AG09309 (cell line): Measurements from ENCODE around the gene PNMA5.
A peak's percentile ranks its signal among the peaks of the same experiment; 100 is the strongest.
"Not testable (repeated sequence)": the region's sequence is repeated elsewhere in the genome, so short reads cannot be mapped to it uniquely, and the experiment has no call there.

Source experiments
- DNase-seq: peaks from one replicate; pipeline ENCODE4 v3.0.0-alpha.2; 2010; ENCODE audit warnings: low read depth
- H3K4me3 ChIP-seq: 2 replicates; pipeline ENCODE4 v1.5.1; 2011; ENCODE audit warnings: mild to moderate bottlenecking, low read depth, low read length, moderate library complexity; ENCODE audit not compliant: control insufficient read depth
- CTCF ChIP-seq: IDR thresholded peaks from 2 replicates; pipeline ENCODE4 v1.5.1; 2011; ENCODE audit warnings: mild to moderate bottlenecking, low read depth, low read length, inconsistent platforms; ENCODE audit not compliant: insufficient read depth, control insufficient read depth; ENCODE audit errors: missing control alignments

The PNMA5 gene

GRCh38 chrX:152993933-152994332 is at the start of gene PNMA5:
Gene PNMA5, minus strand, starts transcription at chrX:152994116. Its CDS starts 2,518 bp downstream, at chrX:152991598.
- no peak for TF ChIP-seq CTCF
- no peak within 1 kb of the TSS for H3K4me3 ChIP-seq
- no peak for DNase-seq

- TF ChIP-seq CTCF, result peak; percentile 78
- peak overlapping the region; percentile 6 for H3K4me3 ChIP-seq
- DNase-seq, result no peak
Observed at GRCh38 chrX:153032397-153033118, 38.6 kb upstream of the PNMA5 start.

- no peak for TF ChIP-seq CTCF
- no peak overlapping the region for H3K4me3 ChIP-seq
- no peak for DNase-seq
Observed at GRCh38 chrX:153030801-153031200, 36.9 kb upstream of the PNMA5 start.

GRCh38 chrX:153029875-153030274 is 36.0 kb upstream of the PNMA5 start:
- no peak for DNase-seq
- no peak overlapping the region for H3K4me3 ChIP-seq
- TF ChIP-seq CTCF, result no peak

- no peak for TF ChIP-seq CTCF
- no peak for DNase-seq
- H3K4me3 ChIP-seq, result no peak overlapping the region
Observed at GRCh38 chrX:153029162-153029561, 35.2 kb upstream of the PNMA5 start.

GRCh38 chrX:153028487-153028886 is 34.6 kb upstream of the PNMA5 start:
- not testable (repeated sequence) for DNase-seq, H3K4me3 ChIP-seq

GRCh38 chrX:153026501-153026900 is 32.6 kb upstream of the PNMA5 start:
- H3K4me3 ChIP-seq, result not testable (repeated sequence)

GRCh38 chrX:153019166-153019565 is 25.2 kb upstream of the PNMA5 start:
- no peak for DNase-seq
- no peak for TF ChIP-seq CTCF
- H3K4me3 ChIP-seq, result no peak overlapping the region

More at GRCh38 chrX:153026501-153026900, 32.6 kb upstream of the PNMA5 start:
- DNase-seq, result not testable (repeated sequence)

GRCh38 chrX:153017174-153017573 is 23.3 kb upstream of the PNMA5 start:
- not testable (repeated sequence) for H3K4me3 ChIP-seq, DNase-seq
